B cell (primary cell): ENCODE measurements around the gene CHN1. TPM values are rescaled to one million over a fixed set of nuclear protein-coding genes. Genes with fewer than 3 reads are reported as not detected.

Experiments
- ATAC-seq: fragments of 200-7000 bp; cut with Tn5 transposase; one replicate; pipeline ENCODE4 v1.10.0; 2021; ENCODE audit warnings: low read depth, mild to moderate bottlenecking, moderate number of reproducible peaks, moderate library complexity
- CTCF ChIA-PET: fragments of 350-600 bp; sonication (Branson Sonifier 250); formaldehyde crosslinking; loops from one replicate; lab custom pipeline; 2021; ENCODE audit warnings: antibody characterized with exemption, inconsistent platforms; lab: Charles Lee
- POLR2A ChIA-PET: fragments of 350-600 bp; sonication (Branson Sonifier 250); formaldehyde crosslinking; loops from one replicate; lab custom pipeline; 2021; ENCODE audit warnings: antibody characterized with exemption; lab: Charles Lee
- DNase-seq: peaks from one replicate; pipeline ENCODE4 v3.0.0; 2013
- H2AFZ ChIP-seq: 2 replicates; pipeline ENCODE4 v1.6.1; 2012; ENCODE audit warnings: mild to moderate bottlenecking, low read depth, low read length; ENCODE audit not compliant: insufficient read depth, poor library complexity, severe bottlenecking
- H3K27ac ChIP-seq, 2 donors: 1 replicate in 1 of 2; 2 replicates in 1 of 2; pipeline ENCODE4 v1.5.1; 2012 to 2013; ENCODE audit warnings: low read length in 2 of 2, mild to moderate bottlenecking in 2 of 2, moderate library complexity in 1 of 2
- H3K27me3 ChIP-seq, 4 experiments: fragments of 200-600 bp in 1 of 4; sonication (generic) in 1 of 4; replicated peaks in 1 of 4; 1 replicate in 2 of 4; 2 replicates in 2 of 4; pipeline versions ENCODE4 v1.6.1 to v1.7.0; 2013 to 2016; ENCODE audit warnings: low read length in 3 of 4, mild to moderate bottlenecking in 2 of 4, mixed read lengths in 1 of 4, moderate library complexity in 1 of 4; ENCODE audit not compliant: insufficient read depth in 4 of 4, control insufficient read depth in 3 of 4; ENCODE audit errors: control extremely low read depth in 1 of 4
- H3K36me3 ChIP-seq, 2 experiments: replicated peaks in 1 of 2; 1 replicate in 1 of 2; 2 replicates in 1 of 2; pipeline versions ENCODE4 v1.6.1 to v1.7.1; 2013; ENCODE audit warnings: low read length in 1 of 2; ENCODE audit not compliant: insufficient read depth in 2 of 2, control insufficient read depth in 1 of 2; ENCODE audit errors: control extremely low read depth in 1 of 2, extremely low read depth in 1 of 2
- H3K4me1 ChIP-seq, 2 donors: fragments of 200-600 bp in 1 of 2; sonication (generic) in 1 of 2; 1 replicate in 1 of 2; 2 replicates in 1 of 2; pipeline versions ENCODE4 v1.5.1 to v1.6.1; 2013 to 2017; ENCODE audit warnings: low read length in 2 of 2; ENCODE audit not compliant: control insufficient read depth in 2 of 2, insufficient read depth in 2 of 2
- H3K4me2 ChIP-seq: replicated peaks from 2 replicates; pipeline ENCODE3; 2012; ENCODE audit warnings: mild to moderate bottlenecking, low read depth, low read length; ENCODE audit not compliant: poor library complexity, severe bottlenecking
- H3K4me3 ChIP-seq, 5 experiments: fragments of 200-600 bp in 1 of 5; sonication (generic) in 1 of 5; 1 replicate in 3 of 5; 2 replicates in 2 of 5; pipeline versions ENCODE4 v1.5.1 to v1.7.0; 2011 to 2016; ENCODE audit warnings: low read length in 4 of 5, mild to moderate bottlenecking in 4 of 5, low read depth in 2 of 5, control low read depth in 1 of 5, moderate library complexity in 1 of 5; ENCODE audit not compliant: insufficient read depth in 1 of 5; ENCODE audit errors: control extremely low read depth in 1 of 5, extremely low read depth in 1 of 5
- H3K79me2 ChIP-seq: fragments of 200-600 bp; sonication (generic); one replicate; pipeline ENCODE4 v1.6.0; 2016; ENCODE audit warnings: low read length; ENCODE audit not compliant: control insufficient read depth, insufficient read depth
- H3K9ac ChIP-seq: fragments of 200-600 bp; sonication (generic); 2 replicates; pipeline ENCODE4 v1.6.1; 2017; ENCODE audit warnings: mild to moderate bottlenecking, low read length, moderate library complexity
- H3K9me3 ChIP-seq, 3 donors: one replicate each; pipeline versions ENCODE4 v1.6.1 to v1.7.1; 2013; ENCODE audit warnings: low read length in 2 of 3; ENCODE audit not compliant: control insufficient read depth in 2 of 3, insufficient read depth in 1 of 3; ENCODE audit errors: control extremely low read depth in 1 of 3
- H4K20me1 ChIP-seq: 2 replicates; pipeline ENCODE4 v1.6.0; 2012; ENCODE audit warnings: mild to moderate bottlenecking, low read length; ENCODE audit not compliant: insufficient read depth, control insufficient read depth, poor library complexity, severe bottlenecking
- H3K27ac Mint-ChIP-seq: one replicate; pipeline ENCODE4 v1.8.0; 2021; ENCODE audit warnings: mixed read lengths
- H3K27me3 Mint-ChIP-seq: one replicate; pipeline ENCODE4 v1.8.0; 2021; ENCODE audit warnings: mixed read lengths
- H3K4me1 Mint-ChIP-seq: one replicate; pipeline ENCODE4 v1.8.0; 2021; ENCODE audit warnings: mixed read lengths
- H3K4me3 Mint-ChIP-seq: one replicate; pipeline ENCODE4 v1.8.0; 2021; ENCODE audit warnings: mixed read lengths
- H3K9me3 Mint-ChIP-seq: one replicate; pipeline ENCODE4 v1.8.0; 2022; ENCODE audit warnings: mixed read lengths; ENCODE audit not compliant: insufficient read depth
- CTCF ChIP-seq: fragments of 200-600 bp; IDR thresholded peaks from one replicate; pipeline ENCODE4 v1.8.0; 2022; ENCODE audit warnings: antibody characterized with exemption, mild to moderate bottlenecking
- EZH2 ChIP-seq: IDR thresholded peaks from 2 replicates; pipeline ENCODE4 v1.6.1; 2012; ENCODE audit warnings: borderline replicate concordance, low read depth, mild to moderate bottlenecking, moderate library complexity, low read length; ENCODE audit not compliant: insufficient read depth, poor library complexity, severe bottlenecking
- WGBS: methylation state at CpG from one replicate; pipeline ENCODE4 v1.1.5; 2013; ENCODE audit warnings: missing lambda C conversion rate; ENCODE audit not compliant: insufficient coverage; 5-methylcytosine and 5-hydroxymethylcytosine counted together
- intact Hi-C: fragments of 100-400 bp; cut with micrococcal nuclease; formaldehyde crosslinking; loops from one replicate; pipeline ENCODE4 v1.10.0; 2022
- polyA plus RNA-seq: library from polyadenylated mRNA; depleted of rRNA; stranded (reverse); fragments of >200 nt; gene quantifications from 2 replicates; pipeline ENCODE4 v1.2.3, GENCODE V29; 2012
- total RNA-seq, 2 donors: library from RNA; stranded (reverse); fragments of 120-200 nt in 1 of 2; gene quantifications; 1 replicate in 1 of 2; 2 replicates in 1 of 2; pipeline versions ENCODE4 v1.2.3 to v1.2.4, GENCODE V29; 2013 to 2022

The CHN1 gene
- total and polyA plus RNA-seq, 2 donors (not counting 1 experiment from before 2014, with no cell fraction given) = 0.79 to 1.4 TPM

- Histone ChIP-seq H3K27me3 (peaks cover 0 to 7% (median 4%) of the 10 kb centered on the region in 4 experiments), H3K9ac (no peak overlapping the region), H3K36me3 (no peaks in the 10 kb centered on the region), H3K27ac (no peak overlapping the region), H3K9me3 (no peaks in the 10 kb centered on the region), H3K79me2 (no peaks in the 10 kb centered on the region), H2AFZ (no peak overlapping the region), H4K20me1 (no peaks in the 10 kb centered on the region), H3K4me3 (no peak overlapping the region), H3K4me2 (no peak overlapping the region), H3K4me1 (no peaks in the 10 kb centered on the region)
- no peak for TF ChIP-seq EZH2
- no peak for TF ChIP-seq CTCF
- POLR2A ChIA-PET = no interaction called here
- ATAC-seq (no peak), DNase-seq (no peak)
- 72% methylated on average over 1 of the region's 1 CpG for WGBS
- intact Hi-C loops = no loop called here
- Mint-ChIP-seq H3K27me3 (peaks cover 23% of the 10 kb centered on the region), H3K4me1 (no peaks in the 10 kb centered on the region), H3K4me3 (no peak overlapping the region), H3K27ac (no peak overlapping the region), H3K9me3 (peaks cover 2% of the 10 kb centered on the region)
- CTCF ChIA-PET = interaction anchor here (0.8 kb wide), 1 partner anchor 394 kb away, joined by 3 read pairs; no protein-coding TSS in a partner anchor
Measured at GRCh38 chr2:175011505-175011904, 6.3 kb upstream of the CHN1 start.

GRCh38 chr2:175010848-175011254 lies 5.7 kb upstream of the CHN1 start:
- POLR2A ChIA-PET = no interaction called here
- no peak overlapping the region for H2AFZ ChIP-seq
- CTCF ChIA-PET = no interaction called here
- WGBS = no CpG with 5 or more reads among the region's 1 CpG
- ATAC-seq (no peak), DNase-seq (no peak)
- no peak overlapping the region for H3K9ac ChIP-seq
- peaks cover 0 to 2% of the 10 kb centered on the region in 2 donors for H3K4me1 ChIP-seq
- H3K4me3 ChIP-seq = no peak overlapping the region
- peaks cover 2% of the 10 kb centered on the region for H3K9me3 Mint-ChIP-seq
- H3K27ac Mint-ChIP-seq = no peak overlapping the region
- intact Hi-C loops = no loop called here
- peaks cover 1% of the 10 kb centered on the region for H3K4me1 Mint-ChIP-seq
- H3K36me3 ChIP-seq = no peaks in the 10 kb centered on the region
- H3K4me2 ChIP-seq = no peak overlapping the region
- no peak overlapping the region for H3K4me3 Mint-ChIP-seq
- H4K20me1 ChIP-seq = no peaks in the 10 kb centered on the region
- peaks cover 29% of the 10 kb centered on the region for H3K27me3 Mint-ChIP-seq
- TF ChIP-seq EZH2 = no peak
- no peak for TF ChIP-seq CTCF
- peaks cover 0 to 9% (median 7%) of the 10 kb centered on the region in 4 experiments for H3K27me3 ChIP-seq
- no peaks in the 10 kb centered on the region for H3K9me3 ChIP-seq
- H3K79me2 ChIP-seq = no peaks in the 10 kb centered on the region
- no peak overlapping the region for H3K27ac ChIP-seq
